K562 (cell line): ENCODE data around the gene DGKA. TPM values are rescaled to one million over a fixed set of nuclear protein-coding genes. Genes with fewer than 3 reads are reported as not detected.

Experiments used
- ATAC-seq: fragments of 200-7000 bp; cut with Tn5 transposase; 3 replicates; pipeline ENCODE4 v1.9.1; 2020; ENCODE audit warnings: moderate library complexity
- BruUV-seq: library from RNA; stranded (reverse); fragments of 400-500 nt; replicated peaks from 2 replicates; lab custom pipeline; 2021; lab: Mats Ljungman, UMichigan
- CTCF ChIA-PET: fragments of 300-600 bp; formaldehyde crosslinking; extraction: SDS; loops from one replicate; lab custom pipeline; 2021; ENCODE audit warnings: low intra/inter-chr PET ratio; lab: Yijun Ruan, JAX
- POLR2A ChIA-PET: fragments of 300-600, 350-650 bp; sonication (Branson Sonifier 250); formaldehyde crosslinking; extraction: SDS; loops from one replicate; lab custom pipeline; 2021; ENCODE audit warnings: antibody characterized with exemption, inconsistent platforms; lab: Yijun Ruan, JAX
- DNase-seq, 4 experiments: peaks; one replicate each; pipeline versions ENCODE4 v3.0.0 to v3.0.0-alpha.2; 2011 to 2018; ENCODE audit warnings: low spot score in 3 of 4, mixed read lengths in 3 of 4; ENCODE audit errors: extremely low read depth in 1 of 4
- FAIRE-seq: peaks from 2 replicates; lab custom pipeline; 2011; peaks lifted over from hg19 to GRCh38; lab: Jason Lieb, UNC
- H2AFZ ChIP-seq: 2 replicates; pipeline ENCODE4 v1.6.0; 2011; ENCODE audit warnings: low read depth, low read length, control low read depth, inconsistent platforms
- H3K27ac ChIP-seq: fragments of 200-600 bp; 3 replicates; pipeline ENCODE4 v1.8.0; 2011; ENCODE audit warnings: low read depth, mild to moderate bottlenecking, control low read depth, inconsistent platforms, low read length, moderate library complexity, mixed read lengths; ENCODE audit errors: extremely low read depth
- H3K27me3 ChIP-seq, 2 experiments: fragments of 300-600 bp in 1 of 2; 2 replicates in 1 of 2; 3 replicates in 1 of 2; pipeline versions ENCODE4 v1.6.0 to v1.8.0; 2011; ENCODE audit warnings: inconsistent platforms in 2 of 2, low read length in 2 of 2, mild to moderate bottlenecking in 1 of 2, mixed read lengths in 1 of 2, moderate library complexity in 1 of 2; ENCODE audit not compliant: control insufficient read depth in 2 of 2, insufficient read depth in 2 of 2
- H3K36me3 ChIP-seq: fragments of 300-600 bp; 3 replicates; pipeline ENCODE4 v1.8.0; 2011; ENCODE audit warnings: mild to moderate bottlenecking, low read length, inconsistent platforms; ENCODE audit not compliant: control insufficient read depth, insufficient read depth
- H3K4me1 ChIP-seq, 2 experiments: fragments of 200-600 bp in 1 of 2; replicated peaks in 1 of 2; 2 replicates in 1 of 2; 3 replicates in 1 of 2; pipeline versions ENCODE4 v1.5.1 to v1.8.0; 2011; ENCODE audit warnings: inconsistent platforms in 2 of 2, low read length in 2 of 2, mild to moderate bottlenecking in 1 of 2, mixed read lengths in 1 of 2, moderate library complexity in 1 of 2; ENCODE audit not compliant: control insufficient read depth in 2 of 2, insufficient read depth in 2 of 2
- H3K4me2 ChIP-seq: 2 replicates; pipeline ENCODE4 v1.6.1; 2011; ENCODE audit warnings: low read length, control low read depth, inconsistent platforms, mixed read lengths; ENCODE audit not compliant: insufficient read depth
- H3K4me3 ChIP-seq: fragments of 200-600 bp; sonication (generic), shearing (Covaris generic); 2 replicates; pipeline ENCODE4 v1.5.1; 2016; ENCODE audit warnings: control low read depth, inconsistent platforms
- H3K79me2 ChIP-seq: fragments of 200-600 bp; 3 replicates; pipeline ENCODE4 v1.8.0; 2011; ENCODE audit warnings: low read length, inconsistent platforms; ENCODE audit not compliant: control insufficient read depth, insufficient read depth
- H3K9ac ChIP-seq, 2 experiments: 2 replicates each; pipeline versions ENCODE4 v1.6.0 to v1.6.1; 2011; ENCODE audit warnings: low read depth in 2 of 2, low read length in 2 of 2, control low read depth in 1 of 2, inconsistent platforms in 1 of 2, mild to moderate bottlenecking in 1 of 2, mixed read lengths in 1 of 2; ENCODE audit not compliant: insufficient read depth in 1 of 2
- H3K9me1 ChIP-seq: one replicate; pipeline ENCODE4 v1.6.0; 2011; ENCODE audit warnings: inconsistent platforms, mild to moderate bottlenecking, low read length, moderate library complexity; ENCODE audit not compliant: control insufficient read depth, insufficient read depth
- H3K9me3 ChIP-seq: replicated peaks from 2 replicates; pipeline ENCODE4 v1.5.1; 2011; ENCODE audit warnings: low read depth, low read length, inconsistent platforms; ENCODE audit not compliant: control insufficient read depth, insufficient read depth
- H4K20me1 ChIP-seq: replicated peaks from 2 replicates; pipeline ENCODE4 v1.6.1; 2011; ENCODE audit warnings: low read length, inconsistent platforms, mixed read lengths; ENCODE audit not compliant: control insufficient read depth, insufficient read depth
- NCOA2 ChIP-seq, 2 experiments: fragments of 450-650 bp; IDR thresholded peaks; 2 replicates each; pipeline ENCODE4 v1.6.1; 2018; ENCODE audit warnings: mild to moderate bottlenecking in 2 of 2, moderate library complexity in 1 of 2; ENCODE audit not compliant: partially characterized antibody in 2 of 2
- PRDM10 ChIP-seq: fragments of 450-650 bp; IDR thresholded peaks from 2 replicates; pipeline ENCODE4 v1.6.1; 2018; ENCODE audit not compliant: partially characterized antibody
- WGBS: fragments of 100-300 bp; shearing (Covaris generic); methylation state at CpG from one replicate; pipeline ENCODE4 v1.1.6; 2016; ENCODE audit warnings: low coverage, mixed read lengths; ENCODE audit not compliant: insufficient coverage; ENCODE audit errors: missing lambda C conversion rate; 5-methylcytosine and 5-hydroxymethylcytosine counted together
- in situ Hi-C: fragments of 300-500 bp; cut with MboI; formaldehyde crosslinking; loops from 4 replicates; pipeline ENCODE4 v1.15.0; 2018; ENCODE audit warnings: inconsistent platforms, mixed read lengths
- intact Hi-C: fragments of 100-400 bp; cut with micrococcal nuclease; formaldehyde crosslinking; loops from 2 replicates; pipeline ENCODE4 v1.14.2; 2022
- polyA plus RNA-seq, 8 experiments: library from polyadenylated mRNA; depleted of rRNA in 4 of 8; stranded (reverse) in 5 of 8; unstranded in 3 of 8; fragments of >200 nt; fragmentation: Nextera tagmentation in 2 of 8; fragmentation: Illumina TruSeq in 1 of 8; extraction: Ambion mirVana in 2 of 8; extraction: Trizol in 1 of 8; gene quantifications; 2 replicates each; pipeline versions ENCODE4 v1.2.1 to v1.2.3, GENCODE V29; 2011 to 2014; ENCODE audit warnings: inconsistent platforms in 1 of 8, missing spikeins in 1 of 8
- total RNA-seq, 7 experiments: library from RNA; depleted of rRNA in 6 of 7; stranded (reverse); fragments of >200 nt in 6 of 7; fragmentation: Illumina TruSeq in 2 of 7; extraction: Trizol in 2 of 7; gene quantifications; 2 replicates each; pipeline versions ENCODE4 v1.2.1 to v1.2.3, GENCODE V29; 2011 to 2021; ENCODE audit warnings: low replicate concordance in 1 of 7

The DGKA gene
- total and polyA plus RNA-seq, 9 of the 15 experiments (the other 6 are each of a cell fraction or from before 2014, with no cell fraction given) = 3.4 to 12.4 (median 6.2) TPM

- intact Hi-C loops = no loop called here
- H3K4me2 ChIP-seq = no peak overlapping the region
- no peaks in the 10 kb centered on the region for H4K20me1 ChIP-seq
- peaks cover 13% of the 10 kb centered on the region for H3K79me2 ChIP-seq
- H3K9ac ChIP-seq = no peak overlapping the region
- FAIRE-seq = no peak
- H3K27me3 ChIP-seq = no peaks in the 10 kb centered on the region
- WGBS = 81% methylated on average over 4 of the region's 4 CpGs
- in situ Hi-C loops = no loop called here
- no peaks in the 10 kb centered on the region for H3K9me1 ChIP-seq
- H3K27ac ChIP-seq = no peak overlapping the region
- H3K9me3 ChIP-seq = no peaks in the 10 kb centered on the region
- DNase-seq = no peak
- no peak overlapping the region for H3K4me3 ChIP-seq
- peak; percentile 37 for TF ChIP-seq PRDM10
- no peak for TF ChIP-seq NCOA2 (IDR thresholded peaks at IDR 0.05; ENCODE audit: partially characterized antibody in 2 of 2)
- H3K36me3 ChIP-seq = peaks cover 51% of the 10 kb centered on the region
- peaks cover 3 to 6% of the 10 kb centered on the region in 2 experiments; a peak in 3 of 5 replicates for H3K4me1 ChIP-seq
- no peak for ATAC-seq
- ChIA-PET CTCF (no interaction called here), POLR2A (interaction anchor here (0.7 to 1.2 kb wide), 4 partner anchors 12 to 57 kb away, joined by 3 read pairs; partner anchors contain the start of gene RAB5B)
- no peak overlapping the region for H2AFZ ChIP-seq
- no TSS peak for BruUV-seq
Observed at GRCh38 chr12:55993230-55993853, 62.4 kb downstream of the DGKA start.
